T1000 (cell line): ENCODE results near the gene RRBP1.
"Not testable (repeated sequence)": the region's sequence is repeated elsewhere in the genome, so short reads cannot be mapped to it uniquely, and the experiment has no call there.

Experiments used
- DNase-seq: peaks from one replicate; lab custom pipeline; 2025; ENCODE audit warnings: mixed read lengths; lab: John Stamatoyannopoulos, UW

RRBP1 gene

DNA sequence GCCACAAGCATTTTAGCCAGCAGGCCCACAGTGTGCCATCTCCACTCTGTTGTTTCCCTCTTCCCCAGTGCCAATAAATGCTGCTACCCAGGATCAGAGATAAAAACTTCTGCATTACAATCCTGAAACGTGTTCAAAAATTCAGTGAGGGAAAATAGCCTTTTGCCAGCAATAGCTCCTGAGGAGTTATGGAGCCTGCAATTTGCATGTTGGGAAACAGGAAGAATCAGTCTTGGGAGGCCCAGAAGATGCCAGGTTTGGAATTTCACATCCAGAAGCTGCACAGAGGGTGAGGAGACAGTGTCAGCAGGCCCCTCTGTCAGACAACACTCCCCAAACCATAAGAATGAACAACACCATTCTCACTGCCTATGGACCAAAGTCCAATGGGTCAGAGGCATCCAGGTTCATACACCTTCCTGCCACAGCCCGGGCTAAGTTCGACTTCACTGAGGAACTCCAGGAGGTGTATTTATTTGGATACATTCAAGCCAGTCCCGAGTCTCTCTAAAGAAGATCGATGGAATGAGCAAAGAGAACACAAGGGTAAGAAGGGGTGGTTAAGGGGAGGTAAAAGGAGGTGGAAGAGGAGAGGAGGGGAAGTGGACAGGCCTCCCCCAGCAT lies 20.8 kb downstream of the RRBP1 start:
- no peak for DNase-seq

DNA sequence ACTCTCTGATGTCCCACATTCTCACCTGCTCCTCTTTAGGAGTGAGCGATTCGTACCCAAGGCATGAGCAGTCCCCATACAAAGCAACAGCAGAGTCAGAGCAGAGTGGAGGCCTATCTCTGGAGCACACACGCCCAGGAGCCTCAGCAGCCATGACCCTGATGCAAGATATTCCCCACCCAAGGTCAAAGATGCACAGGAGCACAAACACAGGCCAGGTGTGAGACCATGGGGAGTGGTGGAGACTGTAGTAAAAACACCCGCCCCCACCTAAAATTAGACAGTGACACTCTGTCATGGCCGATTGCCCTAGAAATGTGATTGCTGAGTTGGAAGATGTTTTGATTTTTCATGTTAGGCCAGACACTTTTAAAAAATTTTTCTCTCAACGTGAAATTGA lies 21.4 kb downstream of the RRBP1 start:
- no peak for DNase-seq

DNA sequence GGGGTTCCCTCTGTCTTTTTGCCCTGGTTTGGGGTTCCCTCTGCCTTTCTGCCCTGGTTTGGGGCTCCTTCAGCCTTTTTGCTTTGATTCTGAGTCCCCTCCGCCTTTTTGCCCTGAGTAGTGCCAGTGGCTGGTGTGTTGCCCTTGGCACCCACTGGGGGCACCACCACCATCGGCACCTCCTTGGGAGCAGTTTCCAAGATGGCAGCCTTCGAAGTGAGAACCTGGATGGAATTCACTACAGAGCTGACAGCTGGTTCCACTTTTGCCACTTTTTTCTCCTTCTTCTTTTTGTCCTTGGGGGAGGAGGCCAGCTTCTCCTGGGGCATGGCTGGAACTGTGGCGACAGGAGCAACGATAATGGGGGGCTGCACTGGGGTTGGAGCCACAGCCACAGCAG lies 22.2 kb downstream of the RRBP1 start:
- no peak for DNase-seq

DNA sequence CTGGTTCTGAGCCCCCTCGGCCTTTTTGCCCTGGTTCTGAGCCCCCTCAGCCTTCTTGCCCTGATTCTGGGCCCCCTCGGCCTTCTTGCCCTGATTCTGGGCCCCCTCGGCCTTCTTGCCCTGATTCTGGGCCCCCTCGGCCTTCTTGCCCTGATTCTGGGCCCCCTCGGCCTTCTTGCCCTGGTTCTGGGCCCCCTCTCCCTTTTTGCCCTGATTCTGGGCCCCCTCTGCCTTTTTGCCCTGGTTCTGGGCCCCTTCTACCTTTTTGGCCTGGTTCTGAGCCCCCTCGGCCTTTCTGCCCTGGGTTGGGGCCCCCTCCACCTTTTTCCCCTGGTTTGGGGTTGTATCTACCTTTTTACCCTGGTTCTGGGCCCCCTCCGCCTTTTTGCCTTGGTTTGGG lies 22.7 kb downstream of the RRBP1 start:
- not testable (repeated sequence) for DNase-seq

DNA sequence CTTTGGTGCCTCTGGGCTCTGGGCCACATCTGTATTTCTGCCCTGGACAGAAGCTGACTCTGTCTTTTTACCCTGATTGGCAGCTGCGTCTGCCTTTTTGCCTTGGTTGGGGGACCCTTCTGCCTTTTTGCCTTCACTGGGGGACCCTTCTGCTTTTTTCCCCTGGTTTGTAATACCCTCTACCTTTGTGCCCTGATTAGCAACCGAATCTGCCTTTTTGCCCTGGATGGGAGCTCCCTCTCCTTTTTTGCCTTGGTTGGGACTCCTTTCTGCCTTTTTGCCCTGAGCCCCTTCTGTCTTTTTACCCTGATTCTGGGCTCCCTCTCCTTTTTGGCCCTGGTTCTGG lies 23.4 kb downstream of the RRBP1 start:
- DNase-seq = no peak

DNA sequence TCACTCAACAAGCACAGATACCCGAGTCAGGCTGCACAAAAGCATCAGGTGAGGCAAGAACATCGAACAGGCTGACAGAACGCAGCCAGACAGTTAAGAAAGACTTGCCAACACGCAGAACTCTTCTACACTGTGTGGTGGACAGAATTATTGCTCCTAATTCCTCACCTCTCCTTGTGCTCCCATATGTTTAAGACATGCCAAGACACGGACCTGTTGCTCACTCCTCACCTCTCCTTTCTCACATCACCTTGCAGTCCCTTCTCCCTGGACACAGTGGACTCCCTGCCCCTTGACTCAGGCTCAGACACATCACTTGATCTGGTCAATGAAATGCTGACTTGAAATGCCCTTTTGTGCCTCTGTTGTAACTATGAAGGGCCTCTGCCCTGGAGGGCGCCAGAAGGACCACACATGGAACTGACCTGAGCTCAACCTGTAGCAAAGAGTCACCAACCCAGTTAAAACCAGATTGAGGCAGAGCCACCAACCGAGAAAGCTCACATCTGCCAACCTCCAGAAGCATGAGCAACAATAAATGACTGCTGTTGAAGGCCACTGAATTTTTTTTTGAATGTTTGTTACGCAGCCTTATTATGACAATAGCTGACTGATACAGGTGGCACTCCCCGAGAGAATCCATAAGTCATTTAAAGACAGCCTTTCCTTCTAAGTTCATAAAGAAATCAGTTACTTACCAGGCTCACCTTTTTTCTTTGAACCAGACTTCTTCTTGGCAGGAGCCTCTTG lies 24.0 kb downstream of the RRBP1 start:
- DNase-seq = no peak

DNA sequence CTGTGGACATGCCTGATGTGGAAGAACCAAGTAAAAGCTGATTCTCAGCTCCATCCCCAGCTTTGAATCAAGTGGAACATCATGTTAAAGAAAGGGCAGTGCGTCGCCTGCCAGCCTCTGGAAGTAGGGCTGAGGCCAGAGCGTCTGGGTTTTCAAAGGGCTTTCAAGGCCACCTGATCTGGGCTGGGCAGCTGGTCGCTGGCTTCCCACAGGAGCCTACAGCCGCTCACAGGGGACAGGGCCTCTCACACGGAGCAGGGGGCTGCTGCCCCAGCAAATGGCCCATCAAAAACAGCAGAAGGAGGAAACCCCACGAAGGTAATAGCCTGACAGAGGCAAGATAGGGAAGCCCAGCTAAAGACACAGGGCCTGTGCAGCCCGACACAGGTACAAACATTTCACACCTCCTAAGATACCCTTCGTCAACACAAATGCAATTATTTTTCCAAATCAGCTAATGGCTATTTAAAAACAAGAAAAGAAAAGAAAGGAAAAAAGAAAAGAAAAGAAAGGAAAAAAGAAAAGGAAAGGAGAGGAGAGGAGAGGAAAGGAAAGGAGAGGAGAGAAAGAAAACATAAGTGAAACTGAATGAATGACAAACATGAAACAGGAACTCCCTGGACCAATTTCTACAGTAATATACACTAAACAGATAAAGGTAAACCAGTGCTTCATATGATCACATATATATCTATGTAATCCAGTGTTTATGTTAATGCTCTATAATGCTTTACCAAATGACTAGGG lies 24.8 kb downstream of the RRBP1 start:
- no peak for DNase-seq

DNA sequence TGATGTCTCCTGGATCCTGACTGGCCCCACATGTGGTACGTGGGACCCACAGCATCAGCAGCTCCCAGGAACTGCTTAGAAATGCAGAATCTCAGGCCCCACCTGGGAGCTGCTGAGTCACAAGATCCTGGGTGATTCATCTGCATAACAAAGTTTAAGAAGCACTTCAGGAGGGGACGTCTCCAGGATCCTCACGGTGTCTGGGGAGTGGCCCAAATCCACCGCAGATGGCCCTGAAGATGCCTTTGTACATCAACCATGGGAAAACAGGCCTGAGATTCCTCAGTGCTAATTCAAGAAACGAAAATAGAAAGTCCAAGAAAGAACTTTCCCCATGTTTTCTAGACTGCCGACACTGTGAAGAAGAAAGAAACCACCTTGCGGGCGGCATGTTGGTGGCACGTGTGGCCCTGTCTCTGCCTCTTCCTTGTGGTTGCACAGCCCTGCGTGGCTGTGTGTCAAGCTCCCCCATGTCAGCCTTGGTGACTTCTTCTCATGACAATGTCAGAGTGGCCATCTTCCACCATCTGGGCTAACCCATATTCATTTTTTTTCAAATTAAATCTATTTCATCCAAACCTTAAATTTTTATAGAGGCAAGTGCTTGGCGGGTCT lies 26.1 kb downstream of the RRBP1 start:
- no peak for DNase-seq

DNA sequence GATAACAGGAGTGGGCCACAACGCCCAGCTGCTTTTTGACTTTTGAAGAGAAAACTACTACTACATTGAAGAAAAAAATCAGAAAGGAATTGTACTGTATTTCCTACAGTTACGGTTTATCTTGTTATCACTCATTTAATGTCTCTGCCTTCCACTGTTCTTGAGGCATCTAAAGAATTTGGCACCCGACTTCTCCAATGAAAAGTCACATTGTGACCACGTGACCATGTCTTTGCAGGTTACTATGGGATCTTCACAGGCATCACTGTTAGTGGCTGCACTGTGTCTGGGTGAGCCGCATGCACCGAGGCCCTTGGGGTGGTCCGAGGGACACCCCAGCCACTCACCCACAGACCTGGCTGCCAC lies 26.8 kb downstream of the RRBP1 start:
- DNase-seq = no peak

DNA sequence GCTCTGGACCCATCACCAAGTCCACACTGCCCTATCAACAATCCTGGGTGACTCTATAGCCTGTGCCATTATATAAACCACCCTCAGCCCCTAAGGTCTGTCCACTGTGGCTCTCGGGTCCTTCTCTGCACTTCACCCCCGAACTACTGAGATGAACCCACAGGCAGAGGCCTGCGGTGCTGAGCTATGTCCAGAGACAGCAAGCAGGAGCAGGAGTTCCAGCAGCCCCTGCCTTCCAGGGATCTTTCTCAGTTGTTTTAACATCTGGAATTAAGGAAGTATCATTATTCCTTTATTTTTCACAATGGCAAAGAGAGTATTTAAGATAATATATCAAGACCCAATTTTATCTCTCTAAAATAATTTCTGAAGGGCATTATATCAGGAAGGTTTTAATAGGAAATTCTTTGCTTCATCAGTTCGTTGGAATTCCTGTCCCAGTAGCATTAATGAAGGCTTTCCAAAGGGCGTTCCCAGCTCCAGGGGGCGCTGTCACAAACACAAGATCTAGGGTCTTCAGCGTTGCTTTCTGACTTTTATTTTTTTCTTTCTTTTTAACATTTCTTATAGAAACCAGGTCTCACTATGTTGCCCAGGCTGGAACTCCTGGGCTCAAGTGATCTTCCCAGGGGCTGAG lies 27.3 kb downstream of the RRBP1 start:
- no peak for DNase-seq

DNA sequence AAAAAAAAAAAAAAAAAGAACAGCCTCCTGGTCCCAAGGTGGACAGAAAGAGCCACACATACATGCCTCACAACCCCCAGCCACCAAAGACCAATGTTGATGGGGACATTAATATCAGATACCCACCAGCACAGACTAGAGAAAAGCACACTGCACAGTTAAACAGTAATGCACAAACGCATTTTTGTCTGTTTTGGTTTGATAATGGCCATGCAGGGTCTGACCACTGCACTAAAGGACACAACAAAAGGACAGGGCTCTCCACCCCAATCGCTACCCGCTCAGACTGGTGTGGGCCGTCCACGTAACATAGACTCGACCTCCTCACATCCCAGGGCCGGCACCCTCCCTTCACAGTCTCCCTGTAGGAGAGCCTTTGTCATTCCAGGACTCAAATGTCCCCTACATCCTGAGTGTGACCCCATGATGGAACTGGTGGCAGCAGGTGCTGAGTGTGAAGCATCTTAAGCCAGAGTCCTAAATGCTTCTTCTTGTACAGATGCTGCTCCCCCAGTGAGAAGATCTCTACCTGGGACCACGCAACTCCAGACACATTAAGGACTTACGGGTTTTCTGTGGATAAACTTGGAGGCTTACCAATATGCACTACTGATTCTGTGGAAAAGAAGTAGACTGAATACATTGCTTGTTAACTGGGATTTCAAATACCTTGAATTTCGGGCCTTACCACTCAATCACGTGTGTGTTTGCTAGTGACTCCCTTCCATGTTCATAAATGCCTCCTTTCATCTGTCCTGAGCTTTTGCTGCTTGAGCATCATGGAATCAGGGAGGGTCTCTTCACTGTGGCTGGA lies 28.0 kb downstream of the RRBP1 start:
- no peak for DNase-seq

DNA sequence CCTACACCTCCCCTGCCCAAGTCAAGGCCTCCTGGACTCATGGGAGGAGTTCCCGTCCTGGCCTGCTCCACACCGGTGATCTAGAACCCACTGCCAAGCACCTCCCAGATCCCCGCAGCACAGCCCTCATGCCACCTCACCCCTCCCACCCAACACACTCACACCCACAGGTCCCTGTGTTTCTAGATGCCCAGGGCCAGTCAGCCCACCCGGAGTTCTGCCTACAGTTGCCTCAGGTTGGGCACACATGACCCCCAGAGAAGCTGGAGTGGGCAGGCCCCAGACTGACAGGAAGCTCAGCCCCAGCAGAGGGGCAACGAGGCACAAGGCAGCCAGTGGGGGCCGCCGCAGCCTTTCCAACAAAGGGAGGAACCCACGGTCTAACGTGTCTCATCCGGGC lies 29.6 kb downstream of the RRBP1 start:
- no peak for DNase-seq

DNA sequence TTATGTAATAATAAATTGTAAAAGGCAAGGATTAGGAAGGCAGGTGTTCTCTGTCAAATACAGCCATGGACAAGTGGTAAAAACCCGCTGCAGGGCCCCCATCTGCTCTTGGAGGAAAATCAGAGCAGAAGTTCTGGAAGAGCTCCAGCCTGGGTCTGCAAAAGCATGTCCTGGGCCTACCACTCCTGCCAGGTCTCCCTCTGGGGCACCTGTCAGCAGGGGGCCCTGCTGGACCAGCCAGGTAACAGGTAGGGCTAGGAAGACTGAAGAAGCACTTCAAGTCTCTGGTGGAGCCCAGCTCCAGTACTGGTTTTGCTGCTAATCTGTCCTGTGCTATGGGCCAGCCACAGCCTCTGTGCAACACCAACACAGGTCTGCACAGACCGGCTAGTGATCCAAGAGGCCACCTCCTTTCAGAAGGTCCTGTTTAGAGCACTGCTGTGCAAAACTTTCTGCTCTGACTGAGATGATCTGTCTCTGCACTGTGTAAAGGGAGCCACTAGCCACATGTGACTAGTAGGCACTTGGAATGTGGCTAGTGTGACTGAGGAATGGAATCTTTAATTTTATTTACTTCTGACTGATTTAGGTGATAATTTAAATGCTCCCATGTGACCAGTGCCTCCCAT lies 30.2 kb downstream of the RRBP1 start:
- no peak for DNase-seq

DNA sequence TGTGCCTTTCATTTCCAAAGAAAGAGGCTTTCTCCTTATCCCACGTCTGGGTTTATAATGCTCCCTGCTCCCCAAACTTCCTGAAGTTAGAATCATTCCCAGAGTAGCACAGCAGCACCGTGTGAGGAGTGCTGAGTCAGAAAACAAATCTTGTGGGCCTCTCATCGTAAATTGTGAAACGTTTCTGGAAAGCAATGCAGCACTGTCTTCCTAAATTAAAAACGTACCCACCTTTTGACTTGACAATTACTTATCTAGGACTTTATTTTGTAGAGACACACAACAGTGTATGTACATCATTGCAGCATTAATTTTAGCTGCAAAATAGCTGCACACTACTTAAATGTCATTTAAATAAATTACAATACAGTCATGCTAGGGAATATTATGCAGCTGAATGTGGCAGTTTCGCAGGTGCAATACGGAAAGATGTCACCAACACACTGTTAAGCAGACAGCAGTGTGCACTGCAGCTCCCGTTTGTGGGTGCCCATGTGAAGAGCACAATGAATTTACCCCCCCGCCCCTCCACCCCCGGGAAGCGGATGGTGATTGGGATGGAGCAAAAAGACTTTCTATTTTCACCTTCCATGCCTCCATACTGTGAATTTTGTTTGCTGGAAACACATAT lies 30.8 kb downstream of the RRBP1 start:
- no peak for DNase-seq

DNA sequence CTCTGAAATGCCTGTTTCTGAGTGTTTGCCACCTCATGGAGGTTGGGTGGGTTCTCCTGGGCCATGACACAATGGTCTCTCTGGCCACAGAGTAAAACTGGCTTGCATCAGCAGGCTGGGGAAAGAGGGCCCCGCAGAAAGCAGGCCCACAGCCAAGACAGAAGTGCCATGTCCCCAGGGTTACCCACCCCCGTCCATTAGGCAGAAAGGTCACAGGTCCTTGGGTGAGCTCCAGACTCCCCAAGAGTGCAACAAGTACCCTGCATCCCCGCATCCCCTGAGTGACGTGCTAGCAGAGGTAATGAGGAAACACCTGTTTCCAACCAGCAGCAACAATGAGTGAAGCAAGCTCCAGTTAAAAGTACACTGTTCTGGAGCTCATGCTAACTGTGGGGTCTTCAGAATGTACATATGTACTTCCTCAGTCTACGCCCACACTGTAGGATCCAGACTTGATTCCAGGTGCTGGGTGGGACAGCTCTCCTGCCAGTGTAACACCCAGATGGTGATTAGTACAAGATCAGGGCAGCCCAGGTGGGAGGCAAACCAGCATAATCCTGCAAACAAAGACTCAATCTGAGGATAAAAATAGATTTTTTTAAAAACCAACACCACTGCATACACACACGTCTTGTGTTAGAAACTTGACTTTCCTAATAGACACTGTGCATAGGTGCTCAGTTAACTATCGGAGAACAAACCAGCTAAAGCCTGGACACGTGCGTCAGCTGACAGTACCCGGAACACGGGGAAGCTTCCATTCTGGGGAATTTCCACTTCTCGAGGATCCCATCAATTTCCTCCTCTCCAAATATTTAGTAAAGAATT lies 31.5 kb downstream of the RRBP1 start:
- DNase-seq = no peak

DNA sequence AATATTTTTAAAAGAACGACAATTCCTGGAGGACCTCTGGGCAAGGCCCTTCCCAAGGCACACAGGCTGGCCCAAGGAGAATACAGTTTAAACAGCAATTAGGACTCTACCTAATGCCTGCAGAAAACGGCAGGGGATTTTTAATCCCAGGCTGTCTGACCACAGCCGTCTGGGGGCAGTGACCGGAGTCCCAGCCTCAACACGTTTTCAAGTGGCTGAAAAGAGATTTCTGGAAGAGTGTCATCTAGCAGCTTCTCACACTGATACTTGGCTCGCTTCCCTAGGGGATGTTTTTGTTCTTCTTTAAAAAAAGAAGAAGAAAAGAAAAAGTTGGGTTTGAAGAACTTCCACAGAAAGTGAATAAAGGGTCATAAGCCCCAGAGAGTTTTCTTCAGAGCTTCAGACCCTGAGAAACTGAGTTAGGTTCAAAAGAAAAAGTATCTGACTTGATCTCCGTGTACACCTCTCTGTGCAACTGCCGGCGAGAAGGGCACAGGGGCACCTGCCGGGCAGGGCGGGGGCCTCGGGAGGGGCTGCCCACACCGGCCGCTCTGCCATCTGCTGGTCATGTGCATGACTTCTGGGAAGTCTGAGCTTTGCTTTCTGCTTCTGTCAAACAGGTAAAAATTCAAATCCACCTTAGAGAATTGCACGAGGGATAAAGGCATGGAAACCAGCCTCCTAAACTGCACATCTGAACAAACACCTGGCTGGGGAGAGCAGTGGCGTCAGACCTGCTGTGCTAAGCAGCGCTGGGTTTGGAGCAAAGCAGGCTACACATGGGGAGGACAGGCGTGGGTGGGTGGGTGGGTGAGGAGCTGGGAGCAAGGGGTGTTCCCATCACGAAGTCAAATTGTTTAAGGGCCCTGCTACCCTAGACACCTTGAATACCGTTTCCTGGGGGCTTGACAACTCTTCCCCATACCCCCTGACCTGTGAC lies 33.0 kb downstream of the RRBP1 start:
- DNase-seq = no peak

DNA sequence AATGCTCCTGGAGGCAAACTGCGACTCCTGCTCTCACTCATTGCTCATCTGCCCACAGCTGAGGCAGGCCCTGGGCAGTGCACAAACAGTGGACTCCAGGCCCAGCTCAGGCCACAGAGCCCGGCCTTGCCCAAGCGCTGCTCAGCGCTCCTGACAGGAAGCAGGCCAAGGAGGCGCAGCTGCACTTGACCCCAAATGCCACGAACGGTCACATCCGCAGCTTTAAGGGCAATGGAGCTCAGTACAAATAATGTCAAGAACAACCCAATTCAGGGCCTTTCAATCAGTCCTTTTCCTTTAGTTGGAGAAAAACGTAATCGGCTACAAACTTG lies 33.8 kb downstream of the RRBP1 start:
- no peak for DNase-seq

DNA sequence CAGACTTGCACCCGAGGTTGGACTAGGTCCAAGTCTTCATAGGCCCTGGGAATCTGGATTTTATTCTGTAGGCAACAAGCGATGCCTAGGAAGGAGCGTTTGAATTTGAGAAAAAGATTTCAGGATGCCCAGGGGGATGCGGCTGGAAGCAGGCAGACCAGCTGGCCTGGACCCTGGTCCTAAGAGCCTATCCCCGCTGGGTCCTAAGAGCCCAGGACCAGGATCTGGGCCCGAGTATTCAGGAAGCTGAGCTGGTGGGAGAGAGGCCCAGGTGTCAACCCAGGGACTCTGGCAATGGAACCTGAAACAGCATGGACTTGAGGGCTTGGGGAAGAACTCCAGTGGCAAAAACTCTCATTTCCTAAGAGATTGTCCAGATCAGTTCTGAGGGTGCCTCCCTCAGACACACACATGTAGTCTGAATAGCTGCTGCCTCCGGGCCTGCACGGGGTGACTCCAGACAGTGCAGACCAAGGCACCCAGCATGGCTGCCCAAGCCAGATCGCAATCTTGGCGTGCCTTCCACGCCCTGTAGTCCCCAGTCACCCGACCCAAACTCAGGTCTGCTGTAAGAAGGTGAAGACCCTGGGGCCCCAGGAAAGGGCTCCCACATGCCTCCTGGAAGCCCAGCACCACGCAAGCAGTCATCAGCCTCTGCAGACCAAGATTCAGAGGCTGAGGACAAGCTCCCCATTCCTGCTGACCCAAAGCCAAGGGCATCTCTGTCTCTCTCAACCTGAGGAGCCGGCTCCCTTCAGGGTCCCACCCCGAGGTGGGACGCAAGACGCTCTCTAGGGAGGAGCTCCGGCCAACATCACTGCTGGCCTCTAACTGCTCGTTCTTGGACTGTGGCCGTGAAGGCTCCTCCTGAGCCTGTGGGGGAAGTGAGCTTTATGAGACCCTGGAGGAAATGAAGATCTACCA lies 34.4 kb downstream of the RRBP1 start:
- no peak for DNase-seq
